Measurements from ENCODE around the gene CLDN9.

GRCh38 chr16:2987833-2988232 lies 24.9 kb upstream of the CLDN9 start:
- TF ChIP-seq SALL2 (tag by site-specific recombination; IDR thresholded peaks at IDR 0.05; ENCODE audit: borderline replicate concordance) = no peak
- TF ChIP-seq, protein P1, sequence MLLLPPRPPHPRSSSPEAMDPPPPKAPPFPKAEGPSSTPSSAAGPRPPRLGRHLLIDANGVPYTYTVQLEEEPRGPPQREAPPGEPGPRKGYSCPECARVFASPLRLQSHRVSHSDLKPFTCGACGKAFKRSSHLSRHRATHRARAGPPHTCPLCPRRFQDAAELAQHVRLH (tag by site-specific recombination; IDR thresholded peaks at IDR 0.05) = no peak
- TF ChIP-seq, protein P2, sequence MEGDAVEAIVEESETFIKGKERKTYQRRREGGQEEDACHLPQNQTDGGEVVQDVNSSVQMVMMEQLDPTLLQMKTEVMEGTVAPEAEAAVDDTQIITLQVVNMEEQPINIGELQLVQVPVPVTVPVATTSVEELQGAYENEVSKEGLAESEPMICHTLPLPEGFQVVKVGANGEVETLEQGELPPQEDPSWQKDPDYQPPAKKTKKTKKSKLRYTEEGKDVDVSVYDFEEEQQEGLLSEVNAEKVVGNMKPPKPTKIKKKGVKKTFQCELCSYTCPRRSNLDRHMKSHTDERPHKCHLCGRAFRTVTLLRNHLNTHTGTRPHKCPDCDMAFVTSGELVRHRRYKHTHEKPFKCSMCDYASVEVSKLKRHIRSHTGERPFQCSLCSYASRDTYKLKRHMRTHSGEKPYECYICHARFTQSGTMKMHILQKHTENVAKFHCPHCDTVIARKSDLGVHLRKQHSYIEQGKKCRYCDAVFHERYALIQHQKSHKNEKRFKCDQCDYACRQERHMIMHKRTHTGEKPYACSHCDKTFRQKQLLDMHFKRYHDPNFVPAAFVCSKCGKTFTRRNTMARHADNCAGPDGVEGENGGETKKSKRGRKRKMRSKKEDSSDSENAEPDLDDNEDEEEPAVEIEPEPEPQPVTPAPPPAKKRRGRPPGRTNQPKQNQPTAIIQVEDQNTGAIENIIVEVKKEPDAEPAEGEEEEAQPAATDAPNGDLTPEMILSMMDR (tag by site-specific recombination; IDR thresholded peaks at IDR 0.05) = no peak

Data from HEK293 (cell line).